Cardiac muscle cell (in vitro differentiated cells and primary cell): ENCODE data around the gene KCNJ12. TPM values are rescaled to one million over a fixed set of nuclear protein-coding genes. Genes with fewer than 3 reads are reported as not detected.
"Not testable (repeated sequence)": the region's sequence is repeated elsewhere in the genome, so short reads cannot be mapped to it uniquely, and the experiment has no call there.

Experiments used
- DNase-seq, 2 donors: peaks; one replicate each; pipeline versions ENCODE4 v3.0.0 to v3.0.0-alpha.2; 2010 to 2017; ENCODE audit warnings: low read depth in 1 of 2, low spot score in 1 of 2
- H3K27ac ChIP-seq: fragments of 200-600 bp; sonication (generic); 2 replicates; pipeline ENCODE4 v1.5.1; 2016
- H3K27me3 ChIP-seq: fragments of 200-600 bp; sonication (generic); 2 replicates; pipeline ENCODE4 v1.6.0; 2016; ENCODE audit warnings: control low read depth
- H3K36me3 ChIP-seq: fragments of 200-600 bp; sonication (generic); 2 replicates; pipeline ENCODE4 v1.5.1; 2016; ENCODE audit warnings: control low read depth
- H3K4me1 ChIP-seq: fragments of 200-600 bp; sonication (generic); 2 replicates; pipeline ENCODE4 v1.8.1; 2017; ENCODE audit warnings: low read depth, mild to moderate bottlenecking, mixed run types
- H3K4me3 ChIP-seq: fragments of 200-600 bp; sonication (generic); 2 replicates; pipeline ENCODE4 v1.5.1; 2016; ENCODE audit warnings: mild to moderate bottlenecking
- H3K9me3 ChIP-seq: fragments of 200-600 bp; sonication (generic); 2 replicates; pipeline ENCODE4 v1.5.1; 2017; ENCODE audit warnings: low read depth, mild to moderate bottlenecking, control low read depth
- CTCF ChIP-seq: IDR thresholded peaks from 2 replicates; pipeline ENCODE4 v1.5.1; 2012; ENCODE audit warnings: low read depth, mild to moderate bottlenecking, low read length
- polyA plus RNA-seq: library from polyadenylated mRNA; unstranded; fragments of >200 nt; fragmentation: Nextera tagmentation; extraction: Ambion mirVana; gene quantifications from 2 replicates; pipeline ENCODE4 v1.2.1, GENCODE V29; 2016
- total RNA-seq: library from RNA; depleted of rRNA; stranded (reverse); fragments of >200 nt; gene quantifications from 2 replicates; pipeline ENCODE4 v1.2.3, GENCODE V29; 2016

The KCNJ12 gene
- total and polyA plus RNA-seq, 2 experiments from 2014 or later, result 5.9 to 13.4 TPM

GRCh38 chr17:21425321-21425720 lies 49.2 kb downstream of the KCNJ12 start:
- Histone ChIP-seq H3K27me3 (no peaks in the 10 kb centered on the region), H3K36me3 (no peaks in the 10 kb centered on the region), H3K9me3 (no peaks in the 10 kb centered on the region), H3K4me1 (no peaks in the 10 kb centered on the region), H3K4me3 (no peak overlapping the region), H3K27ac (no peak overlapping the region)
- no peak for DNase-seq
- no peak for TF ChIP-seq CTCF

- no peaks in the 10 kb centered on the region for H3K9me3 ChIP-seq
- H3K36me3 ChIP-seq, result no peaks in the 10 kb centered on the region
- no peaks in the 10 kb centered on the region for H3K4me1 ChIP-seq
- TF ChIP-seq CTCF, result no peak
- H3K4me3 ChIP-seq, result no peak overlapping the region
- H3K27me3 ChIP-seq, result no peaks in the 10 kb centered on the region
- no peak overlapping the region for H3K27ac ChIP-seq
- DNase-seq, result no peak
Measured at GRCh38 chr17:21425736-21426135, 49.6 kb downstream of the KCNJ12 start.

- H3K36me3 ChIP-seq, H3K27me3 ChIP-seq, H3K4me3 ChIP-seq, H3K4me1 ChIP-seq, H3K9me3 ChIP-seq, H3K27ac ChIP-seq, DNase-seq: not testable (repeated sequence)
Measured at GRCh38 chr17:21426246-21426645, 50.1 kb downstream of the KCNJ12 start.

DNA sequence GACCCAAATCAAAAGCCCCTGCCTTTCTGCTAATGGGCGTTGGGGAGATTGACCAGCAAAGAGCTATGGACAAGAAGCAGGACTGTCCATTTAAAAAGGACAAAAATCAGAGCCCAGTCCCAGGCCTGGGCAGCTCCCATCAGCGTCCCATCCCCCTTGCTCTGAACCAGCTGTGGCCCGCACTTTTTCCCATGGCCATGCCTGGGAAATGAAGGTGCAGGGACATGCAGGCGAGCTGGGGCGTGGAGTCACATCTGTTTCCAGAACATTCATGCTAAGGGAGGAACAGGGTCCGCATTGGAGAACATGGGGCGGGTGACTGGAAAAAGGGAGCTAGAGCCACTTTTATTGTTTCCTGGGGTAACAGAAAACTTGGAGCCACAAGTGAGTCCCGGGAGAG lies 50.7 kb downstream of the KCNJ12 start:
- not testable (repeated sequence) for H3K27ac ChIP-seq, H3K27me3 ChIP-seq, DNase-seq, H3K36me3 ChIP-seq, H3K4me3 ChIP-seq, H3K9me3 ChIP-seq, H3K4me1 ChIP-seq

DNA sequence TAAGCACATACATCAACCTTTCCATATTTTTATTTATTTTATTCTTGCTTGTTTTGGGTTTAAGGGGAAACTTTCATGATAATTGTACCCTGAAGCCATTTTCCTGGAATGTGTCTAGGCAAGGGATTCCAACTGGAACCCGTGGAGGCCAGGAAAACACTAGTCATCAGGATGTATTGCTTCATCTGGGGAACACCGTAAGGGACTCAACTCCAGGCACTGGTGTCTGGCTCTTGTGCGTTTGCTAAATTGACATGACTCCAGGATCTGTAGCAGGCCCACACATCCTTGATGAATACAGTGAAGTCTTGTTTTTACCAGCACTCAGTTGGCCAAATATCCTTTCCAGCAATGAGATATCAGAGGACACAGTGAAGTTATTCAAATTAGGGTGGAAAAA lies 51.6 kb downstream of the KCNJ12 start:
- H3K27ac ChIP-seq, H3K9me3 ChIP-seq, H3K4me1 ChIP-seq, H3K4me3 ChIP-seq, H3K36me3 ChIP-seq, H3K27me3 ChIP-seq, DNase-seq: not testable (repeated sequence)

- DNase-seq, result peak in 1 of 2 donors; percentile 42
- H3K4me3 ChIP-seq, H3K4me1 ChIP-seq, H3K9me3 ChIP-seq, H3K36me3 ChIP-seq, H3K27ac ChIP-seq, H3K27me3 ChIP-seq: not testable (repeated sequence)
Measured at GRCh38 chr17:21428752-21429424, 52.7 kb downstream of the KCNJ12 start.

- not testable (repeated sequence) for H3K27ac ChIP-seq, H3K36me3 ChIP-seq, H3K9me3 ChIP-seq, H3K4me3 ChIP-seq, H3K4me1 ChIP-seq, H3K27me3 ChIP-seq
- peak in 1 of 2 donors; percentile 39 for DNase-seq
Measured at GRCh38 chr17:21429921-21430628, 53.9 kb downstream of the KCNJ12 start.

GRCh38 chr17:21433971-21434370 lies 57.8 kb downstream of the KCNJ12 start:
- DNase-seq, H3K9me3 ChIP-seq, H3K27ac ChIP-seq, H3K27me3 ChIP-seq, H3K4me1 ChIP-seq, H3K4me3 ChIP-seq, H3K36me3 ChIP-seq: not testable (repeated sequence)

DNA sequence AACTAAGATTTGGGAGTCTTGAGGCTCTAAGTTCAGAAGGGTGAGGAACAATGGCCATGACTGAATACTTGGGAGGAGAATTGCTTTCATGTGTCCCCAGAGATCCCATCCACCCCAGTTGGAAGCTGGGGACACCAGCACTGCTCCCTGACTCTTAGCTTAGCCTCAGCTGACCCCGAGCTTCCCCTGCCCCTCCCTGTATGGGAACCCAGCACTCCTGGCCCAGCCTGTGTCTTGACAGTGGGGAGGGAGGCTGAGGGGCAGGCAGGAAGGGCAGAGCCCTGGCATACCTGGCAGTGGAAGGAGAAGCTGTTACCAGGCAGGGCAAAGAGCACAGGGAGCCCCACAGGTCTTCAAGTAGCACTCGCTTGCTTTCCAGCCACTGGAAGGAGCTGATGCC lies 58.8 kb downstream of the KCNJ12 start:
- H3K27me3 ChIP-seq, H3K4me3 ChIP-seq, H3K36me3 ChIP-seq, H3K4me1 ChIP-seq, H3K9me3 ChIP-seq, DNase-seq, H3K27ac ChIP-seq: not testable (repeated sequence)

- not testable (repeated sequence) for H3K36me3 ChIP-seq, H3K27ac ChIP-seq, H3K4me1 ChIP-seq, H3K4me3 ChIP-seq, DNase-seq, H3K9me3 ChIP-seq, H3K27me3 ChIP-seq
Measured at GRCh38 chr17:21436481-21436880, 60.3 kb downstream of the KCNJ12 start.

- not testable (repeated sequence) for H3K4me3 ChIP-seq, DNase-seq, H3K4me1 ChIP-seq, H3K36me3 ChIP-seq, H3K27ac ChIP-seq, H3K27me3 ChIP-seq, H3K9me3 ChIP-seq
Measured at GRCh38 chr17:21436883-21437836, 61.0 kb downstream of the KCNJ12 start.
